Measurements from ENCODE around the gene BRD1.

The BRD1 gene

GRCh38 chr22:49827853-49828598 lies at the start of gene BRD1:
Gene BRD1 (minus strand): TSS chr22:49827873. CDS start chr22:49824317, 3,556 bp downstream.
- DNase-seq (ENCODE audit: low read depth in 2 of 2), result peak; percentile 43 to 53

GRCh38 chr22:49873228-49873940 lies 45.7 kb upstream of the BRD1 start:
- DNase-seq (ENCODE audit: low read depth in 2 of 2), result no peak

GRCh38 chr22:49872347-49872746 lies 44.7 kb upstream of the BRD1 start:
- DNase-seq (ENCODE audit: low read depth in 2 of 2), result no peak

GRCh38 chr22:49871482-49871881 lies 43.8 kb upstream of the BRD1 start:
- no peak for DNase-seq (ENCODE audit: low read depth in 2 of 2)

- DNase-seq (ENCODE audit: low read depth in 2 of 2), result no peak
Observed at GRCh38 chr22:49869845-49870712, 42.4 kb upstream of the BRD1 start.

GRCh38 chr22:49869086-49869830 lies 41.6 kb upstream of the BRD1 start:
- no peak for DNase-seq (ENCODE audit: low read depth in 2 of 2)

- no peak for DNase-seq (ENCODE audit: low read depth in 2 of 2)
Observed at GRCh38 chr22:49867303-49868265, 39.9 kb upstream of the BRD1 start.

GRCh38 chr22:49866646-49867045 lies 39.0 kb upstream of the BRD1 start:
- DNase-seq (ENCODE audit: low read depth in 2 of 2), result no peak

GRCh38 chr22:49866134-49866533 lies 38.5 kb upstream of the BRD1 start:
- DNase-seq (ENCODE audit: low read depth in 2 of 2), result no peak

GRCh38 chr22:49865156-49865555 lies 37.5 kb upstream of the BRD1 start:
- no peak for DNase-seq (ENCODE audit: low read depth in 2 of 2)

- no peak for DNase-seq (ENCODE audit: low read depth in 2 of 2)
Observed at GRCh38 chr22:49863931-49864330, 36.3 kb upstream of the BRD1 start.

- no peak for DNase-seq (ENCODE audit: low read depth in 2 of 2)
Observed at GRCh38 chr22:49862496-49862776, 34.8 kb upstream of the BRD1 start.

- DNase-seq (ENCODE audit: low read depth in 2 of 2), result no peak
Observed at GRCh38 chr22:49861642-49862495, 34.2 kb upstream of the BRD1 start.

- no peak for DNase-seq (ENCODE audit: low read depth in 2 of 2)
Observed at GRCh38 chr22:49858827-49859226, 31.2 kb upstream of the BRD1 start.

GRCh38 chr22:49856766-49857618 lies 29.3 kb upstream of the BRD1 start:
- no peak for DNase-seq (ENCODE audit: low read depth in 2 of 2)

GRCh38 chr22:49856343-49856742 lies 28.7 kb upstream of the BRD1 start:
- DNase-seq (ENCODE audit: low read depth in 2 of 2), result no peak

- DNase-seq (ENCODE audit: low read depth in 2 of 2), result no peak
Observed at GRCh38 chr22:49855251-49855911, 27.7 kb upstream of the BRD1 start.

Data from stimulated activated CD8-positive, alpha-beta memory T cell treated with anti-CD3 and anti-CD28 coated beads, Interleukin-2, amount 100 ng/mL, for 48 hours (primary cell).